Measurements from ENCODE around the gene PPIL4.

The PPIL4 gene

DNA sequence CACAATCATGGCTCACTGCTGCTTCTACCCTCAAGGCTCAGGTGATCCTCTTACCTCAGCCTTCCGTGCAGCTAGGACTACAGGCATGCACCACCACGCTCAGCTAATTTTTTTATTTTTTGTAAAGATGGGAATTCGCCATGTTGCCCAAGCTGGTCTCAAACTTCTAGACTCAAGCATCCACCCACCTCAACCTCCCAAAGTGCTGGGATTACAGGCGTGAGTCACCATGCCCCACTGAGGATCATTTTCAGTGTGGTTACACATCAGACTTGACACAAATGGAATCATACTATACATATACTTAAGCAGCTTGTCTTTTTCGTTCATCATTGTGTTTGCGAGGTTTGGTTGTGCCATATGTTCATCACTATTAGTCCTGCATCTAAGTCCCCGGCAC is 87.6 kb downstream of the PPIL4 start:
- no peak for DNase-seq (ENCODE audit: low read depth)

DNA sequence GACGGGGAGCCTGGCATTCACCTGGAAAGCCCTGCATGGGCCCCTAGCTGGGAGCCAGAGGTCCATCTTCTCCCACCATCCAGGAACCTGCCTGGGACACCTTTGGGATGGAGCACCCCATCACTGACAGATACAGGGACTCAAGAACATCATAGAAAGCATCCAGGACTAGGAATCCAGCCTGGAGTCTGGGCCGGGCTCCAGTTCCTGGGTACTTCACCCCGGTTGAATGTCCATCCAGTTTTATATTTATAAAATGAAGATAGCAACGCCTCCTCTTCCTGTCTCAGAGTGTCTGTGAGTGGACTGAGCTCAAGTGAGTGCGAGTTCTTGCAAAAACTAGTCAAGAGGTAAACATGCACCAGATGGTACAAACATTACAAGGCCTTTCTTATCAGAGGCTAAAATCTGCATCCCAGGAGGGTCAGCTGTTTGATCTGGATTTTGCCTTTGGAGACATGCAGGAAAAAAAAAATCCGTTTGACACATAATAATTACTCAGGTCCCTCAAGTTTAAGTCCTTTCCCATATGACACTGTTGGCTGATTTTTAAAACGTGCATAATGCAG is 88.4 kb downstream of the PPIL4 start:
- no peak for DNase-seq (ENCODE audit: low read depth)

DNA sequence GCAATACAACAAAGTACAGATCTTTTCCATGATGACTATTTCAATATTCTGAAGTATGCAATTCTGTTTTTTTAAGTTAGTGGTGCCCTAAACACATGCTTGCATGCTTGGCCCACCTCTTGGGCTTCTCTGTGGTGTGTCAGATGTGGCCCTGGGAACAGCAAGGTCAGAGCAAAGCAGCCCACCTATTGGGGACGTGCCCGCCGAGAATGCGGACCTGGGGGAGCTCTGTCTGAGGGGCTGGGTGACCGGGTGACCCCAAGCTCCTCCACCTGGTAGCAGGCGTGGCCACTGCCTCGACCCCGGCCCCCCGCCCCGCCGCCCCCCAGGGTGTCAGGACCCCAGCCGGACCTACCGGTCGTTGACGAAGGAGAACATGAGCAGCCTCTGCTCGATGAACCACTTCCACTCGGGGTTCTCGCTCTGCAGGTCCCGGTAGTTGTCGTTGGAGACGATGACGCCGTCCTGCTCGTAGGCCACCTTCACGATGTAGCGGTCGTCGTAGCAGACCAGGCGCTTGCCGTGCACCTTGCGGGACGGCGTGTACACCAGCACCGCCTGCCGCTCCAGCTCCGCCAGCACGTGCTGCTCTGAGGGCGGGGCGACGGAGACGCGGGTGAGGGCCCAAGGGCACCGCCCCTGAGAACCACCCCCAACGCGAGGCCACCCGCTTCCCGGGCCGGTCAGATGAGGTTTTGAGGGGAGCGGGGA is 89.4 kb downstream of the PPIL4 start:
- DNase-seq (ENCODE audit: low read depth): no peak

DNA sequence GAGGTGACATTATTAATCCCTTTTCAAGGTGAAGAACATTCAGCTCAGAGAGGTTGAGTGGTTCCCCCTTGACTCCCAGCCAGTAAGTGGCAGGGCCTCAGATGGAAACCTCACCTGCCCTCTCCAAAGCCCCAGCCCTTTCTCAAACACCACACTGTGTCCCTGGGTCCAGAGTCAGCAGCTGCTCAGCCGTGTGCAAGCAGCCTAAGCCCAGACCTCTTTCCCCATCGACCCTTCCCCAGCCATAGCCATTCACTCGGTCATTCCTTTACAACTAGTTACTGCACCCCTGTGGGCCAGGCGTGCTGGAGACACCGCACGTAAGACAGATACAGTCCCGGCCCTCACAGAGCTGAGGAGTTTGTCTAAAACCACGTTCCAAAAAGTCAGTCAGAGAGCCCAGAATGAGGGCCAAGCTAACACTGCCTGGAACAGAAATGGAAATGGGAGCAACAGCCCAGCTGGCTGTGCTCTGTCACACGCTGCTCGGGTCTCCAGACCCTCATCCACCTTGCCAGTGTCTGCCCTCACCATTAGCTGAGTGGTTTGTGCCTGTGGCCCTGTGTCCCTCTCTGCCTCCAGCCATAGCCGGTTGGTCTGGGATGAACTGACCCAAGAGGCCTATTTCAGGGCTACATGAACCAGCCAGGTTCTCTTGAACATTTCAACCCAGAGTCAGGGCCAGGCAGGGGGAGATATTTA is 90.7 kb downstream of the PPIL4 start:
- DNase-seq (ENCODE audit: low read depth): no peak
